SK-N-SH treated with all-trans-retinoic acid at 6 μM for 48 hours (cell line): ENCODE measurements around the gene NPTX1.

Experiments used
- ATAC-seq: fragments of 200-7000 bp; cut with Tn5 transposase; 3 replicates; pipeline ENCODE4 v1.9.1; 2020; ENCODE audit warnings: mild to moderate bottlenecking, moderate library complexity
- ARNTL ChIP-seq: fragments of 450-650 bp; formaldehyde crosslinking; IDR thresholded peaks from 2 replicates; pipeline ENCODE4 v1.5.0; 2020; ENCODE audit warnings: low read depth, mild to moderate bottlenecking, moderate library complexity, borderline replicate concordance
- BACH2 ChIP-seq: fragments of 250-450 bp; sonication (Bioruptor Pico); IDR thresholded peaks from 2 replicates; pipeline ENCODE4 v1.9.0; 2021; ENCODE audit warnings: mild to moderate bottlenecking, borderline replicate concordance
- CREB5 ChIP-seq: fragments of 250-450 bp; sonication (Bioruptor Pico); IDR thresholded peaks from 2 replicates; pipeline ENCODE4 v1.5.1; 2020; ENCODE audit warnings: low read depth, mild to moderate bottlenecking, moderate library complexity
- CSDC2 ChIP-seq: fragments of 250-450 bp; sonication (Bioruptor Pico); IDR thresholded peaks from 2 replicates; pipeline ENCODE4 v1.5.0; 2020; ENCODE audit warnings: mild to moderate bottlenecking, moderate library complexity
- ESRRG ChIP-seq: fragments of 250-450 bp; sonication (Bioruptor Pico); IDR thresholded peaks from 2 replicates; pipeline ENCODE4 v1.6.1; 2021; ENCODE audit warnings: mild to moderate bottlenecking
- GLIS3 ChIP-seq: fragments of 250-450 bp; sonication (Bioruptor Pico); IDR thresholded peaks from 2 replicates; pipeline ENCODE4 v1.5.0; 2020; ENCODE audit warnings: mild to moderate bottlenecking, moderate library complexity
- ISL1 ChIP-seq: fragments of 250-450 bp; sonication (Bioruptor Pico); IDR thresholded peaks from 2 replicates; pipeline ENCODE4 v2.1.2; 2022; ENCODE audit warnings: mild to moderate bottlenecking, moderate library complexity
- OSR1 ChIP-seq: fragments of 250-450 bp; sonication (Bioruptor Pico); IDR thresholded peaks from 2 replicates; pipeline ENCODE4 v1.8.0; 2022; ENCODE audit warnings: moderate library complexity, mild to moderate bottlenecking, inconsistent platforms
- PATZ1 ChIP-seq: fragments of 250-450 bp; sonication (Bioruptor Pico); IDR thresholded peaks from 2 replicates; pipeline ENCODE4 v1.8.0; 2020; ENCODE audit warnings: mild to moderate bottlenecking, moderate library complexity, borderline replicate concordance
- POU6F1 ChIP-seq: fragments of 250-450 bp; sonication (Bioruptor Pico); IDR thresholded peaks from 2 replicates; pipeline ENCODE4 v1.8.0; 2021; ENCODE audit warnings: low read depth, mild to moderate bottlenecking, moderate library complexity, borderline replicate concordance
- PPARA ChIP-seq: fragments of 250-450 bp; sonication (Bioruptor Pico); IDR thresholded peaks from 2 replicates; pipeline ENCODE4 v1.5.0; 2020; ENCODE audit warnings: mild to moderate bottlenecking, borderline replicate concordance
- SNAI2 ChIP-seq: fragments of 250-450 bp; sonication (Bioruptor Pico); IDR thresholded peaks from 2 replicates; pipeline ENCODE4 v1.5.0; 2020; ENCODE audit warnings: mild to moderate bottlenecking, moderate library complexity
- TCF4 ChIP-seq: fragments of 250-450 bp; sonication (Bioruptor Pico); IDR thresholded peaks from 2 replicates; pipeline ENCODE4 v1.8.0; 2021; ENCODE audit warnings: mild to moderate bottlenecking, moderate library complexity, borderline replicate concordance
- TOX ChIP-seq: fragments of 250-450 bp; sonication (Bioruptor Pico); IDR thresholded peaks from 2 replicates; pipeline ENCODE4 v1.8.0; 2021; ENCODE audit warnings: mild to moderate bottlenecking, moderate library complexity, borderline replicate concordance
- TSHZ2 ChIP-seq: fragments of 250-450 bp; sonication (Bioruptor Pico); IDR thresholded peaks from 2 replicates; pipeline ENCODE4 v1.5.0; 2020; ENCODE audit warnings: mild to moderate bottlenecking, moderate library complexity
- ZC3H10 ChIP-seq: fragments of 250-450 bp; sonication (Bioruptor Pico); IDR thresholded peaks from 2 replicates; pipeline ENCODE4 v1.5.1; 2021; ENCODE audit warnings: mild to moderate bottlenecking, moderate library complexity
- ZFP3 ChIP-seq: fragments of 250-450 bp; sonication (Bioruptor Pico); IDR thresholded peaks from 2 replicates; pipeline ENCODE4 v1.5.0; 2020; ENCODE audit warnings: mild to moderate bottlenecking, moderate library complexity
- ZNF565 ChIP-seq: fragments of 450-650 bp; formaldehyde crosslinking; conservative IDR thresholded peaks from 2 replicates; pipeline ENCODE4 v1.5.0; 2020; ENCODE audit warnings: low read depth, mild to moderate bottlenecking, moderate library complexity
- ZNF70 ChIP-seq: fragments of 450-650 bp; formaldehyde crosslinking; IDR thresholded peaks from 2 replicates; pipeline ENCODE4 v1.5.0; 2020; ENCODE audit warnings: mild to moderate bottlenecking, moderate library complexity
- ZNF8 ChIP-seq: fragments of 450-650 bp; formaldehyde crosslinking; IDR thresholded peaks from 2 replicates; pipeline ENCODE4 v1.5.0; 2020; ENCODE audit warnings: mild to moderate bottlenecking, moderate library complexity

NPTX1 gene

GRCh38 chr17:80442764-80443163, 33.6 kb downstream of the NPTX1 start (continued):
- TF ChIP-seq POU6F1 (CRISPR knock-in tag) (no peak), PPARA (CRISPR knock-in tag) (no peak)

- no peak for ATAC-seq
- no peak for TF ChIP-seq CREB5 (CRISPR knock-in tag)
- no peak for TF ChIP-seq BACH2 (CRISPR knock-in tag)
Observed at GRCh38 chr17:80442323-80442659, 34.1 kb downstream of the NPTX1 start.

GRCh38 chr17:80441598-80442322, 34.6 kb downstream of the NPTX1 start:
- no peak for TF ChIP-seq SNAI2 (CRISPR knock-in tag)
- TF ChIP-seq ARNTL (CRISPR knock-in tag) = no peak
- no peak for TF ChIP-seq ZC3H10 (CRISPR knock-in tag)
- no peak for TF ChIP-seq ZNF565 (CRISPR knock-in tag)
- TF ChIP-seq TSHZ2 (CRISPR knock-in tag) = no peak
- no peak for TF ChIP-seq PATZ1 (CRISPR knock-in tag)
- TF ChIP-seq BACH2 (CRISPR knock-in tag) = no peak
- TF ChIP-seq OSR1 (CRISPR knock-in tag) = no peak
- TF ChIP-seq TCF4 (CRISPR knock-in tag) = no peak
- TF ChIP-seq ZNF70 = no peak
- TF ChIP-seq ZNF8 (CRISPR knock-in tag) = no peak
- no peak for TF ChIP-seq TOX (CRISPR knock-in tag)
- TF ChIP-seq PPARA (CRISPR knock-in tag) = no peak
- TF ChIP-seq, all 23 proteins: peak for 0
- no peak for ATAC-seq

GRCh38 chr17:80441133-80441578, 35.3 kb downstream of the NPTX1 start:
- peak; percentile 71 for ATAC-seq
- TF ChIP-seq PATZ1 (CRISPR knock-in tag) (no peak), PPARA (CRISPR knock-in tag) (no peak), POU6F1 (CRISPR knock-in tag) (no peak), ZNF70 (no peak), GLIS3 (CRISPR knock-in tag) (no peak), ESRRG (CRISPR knock-in tag) (no peak), ISL1 (CRISPR knock-in tag) (no peak), OSR1 (CRISPR knock-in tag) (no peak), ZC3H10 (CRISPR knock-in tag) (no peak), CREB5 (CRISPR knock-in tag) (no peak), CSDC2 (CRISPR knock-in tag) (no peak), ZFP3 (CRISPR knock-in tag) (no peak)
